ENCODE results near the gene AP1G1.

The AP1G1 gene

DNA sequence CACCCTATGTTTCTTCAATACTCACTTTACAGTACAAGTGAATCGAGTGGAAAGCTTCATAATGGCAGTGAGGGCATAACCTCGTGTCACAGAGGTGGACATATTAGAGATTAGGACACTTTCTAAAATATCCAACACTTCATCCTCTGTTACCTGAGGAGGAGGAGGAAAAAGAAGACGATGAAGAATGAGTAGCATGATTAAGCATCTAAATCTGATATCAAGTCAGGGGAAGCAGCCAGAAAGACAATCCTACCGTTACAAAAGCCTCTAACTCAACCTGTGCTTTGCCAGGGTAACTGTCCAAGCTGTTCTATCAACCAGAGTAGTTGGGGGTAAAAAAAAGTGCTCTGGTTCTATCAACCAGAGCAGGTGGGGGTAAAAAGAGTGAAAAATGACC, 60.4 kb downstream of the AP1G1 start:
- DNase-seq, result no peak

DNA sequence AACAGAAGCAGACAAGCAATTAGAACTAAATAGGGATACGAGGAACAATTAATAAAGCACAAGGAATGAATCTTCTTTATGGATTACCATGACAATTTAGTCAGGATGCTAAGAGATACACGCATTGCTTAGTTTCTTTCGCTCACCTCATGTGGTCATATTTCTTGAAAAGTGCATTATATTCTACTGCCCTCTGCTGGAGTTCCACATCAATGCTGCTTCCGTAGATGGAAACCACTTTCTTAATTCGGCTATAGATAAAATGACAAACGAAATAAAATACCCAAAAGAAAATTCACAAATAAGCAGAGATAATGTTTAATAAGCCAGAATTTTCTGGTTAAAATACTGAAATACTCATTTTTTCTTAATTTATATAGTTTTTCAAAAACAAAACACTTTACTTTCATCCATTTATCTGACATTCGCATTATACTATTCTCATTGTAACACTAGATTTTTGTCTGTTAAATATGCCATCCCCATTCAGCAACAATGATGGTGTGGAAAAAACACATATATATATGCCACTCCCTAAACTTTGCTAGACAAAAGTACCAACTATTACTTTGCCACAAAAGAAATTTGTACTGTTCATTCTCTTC, 62.1 kb downstream of the AP1G1 start:
- DNase-seq, result peak; percentile 26

DNA sequence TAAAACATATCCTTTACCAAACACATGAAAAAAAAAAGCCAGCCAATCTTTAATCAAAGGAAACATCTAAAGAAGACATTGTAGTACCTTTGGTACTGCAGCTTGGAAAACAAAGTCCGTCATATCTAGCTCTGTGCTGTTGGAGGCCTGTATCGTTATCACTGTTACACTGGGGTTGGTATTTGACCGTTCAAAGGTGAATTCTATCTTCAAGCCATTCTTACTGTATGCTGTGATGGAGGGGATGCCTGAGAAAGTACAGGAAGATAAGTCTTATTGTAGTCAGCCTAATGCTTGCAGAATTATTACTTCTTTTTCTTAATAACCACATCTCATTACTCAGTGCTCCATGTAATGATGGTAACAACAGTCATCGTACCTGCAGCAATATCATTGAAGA, 69.8 kb downstream of the AP1G1 start:
- DNase-seq, result no peak

DNA sequence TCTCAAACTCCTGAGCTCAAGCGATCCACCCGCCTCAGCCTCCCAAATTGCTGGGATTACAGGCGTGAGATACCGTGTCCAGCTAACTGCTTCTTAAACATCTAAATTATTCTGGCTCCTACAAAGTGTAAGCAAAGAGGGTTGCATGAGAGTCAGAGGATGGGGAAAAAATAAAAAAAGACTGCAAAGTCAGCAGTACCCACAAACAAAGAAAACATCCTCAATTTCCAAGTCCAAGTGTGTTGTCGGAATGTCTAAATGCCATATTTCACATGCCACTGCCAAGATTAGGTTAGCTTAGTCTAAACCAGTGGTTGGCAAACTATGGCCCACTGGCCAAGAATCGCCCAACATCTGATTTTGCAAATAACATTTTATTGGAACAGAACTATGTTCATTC, 71.1 kb downstream of the AP1G1 start:
- no peak for DNase-seq

DNA sequence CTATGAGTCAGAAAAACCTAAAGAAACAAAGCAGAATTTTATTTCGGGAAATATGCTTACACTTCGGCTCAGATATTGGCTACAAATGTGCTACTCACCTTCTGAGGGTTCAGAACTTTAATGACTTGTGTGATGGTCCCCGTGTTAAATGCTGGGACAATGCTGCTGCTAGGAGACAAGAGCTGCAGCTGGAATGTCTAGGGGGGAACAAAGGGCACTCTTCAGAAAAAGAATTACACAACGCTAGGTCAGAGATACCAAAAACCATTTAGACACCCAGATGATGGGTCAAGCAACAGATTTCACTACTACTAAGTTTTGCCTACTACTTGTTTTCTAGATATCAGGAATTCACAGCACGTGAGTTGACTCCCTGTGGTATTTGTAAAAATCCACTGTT, 74.1 kb downstream of the AP1G1 start:
- no peak for DNase-seq

DNA sequence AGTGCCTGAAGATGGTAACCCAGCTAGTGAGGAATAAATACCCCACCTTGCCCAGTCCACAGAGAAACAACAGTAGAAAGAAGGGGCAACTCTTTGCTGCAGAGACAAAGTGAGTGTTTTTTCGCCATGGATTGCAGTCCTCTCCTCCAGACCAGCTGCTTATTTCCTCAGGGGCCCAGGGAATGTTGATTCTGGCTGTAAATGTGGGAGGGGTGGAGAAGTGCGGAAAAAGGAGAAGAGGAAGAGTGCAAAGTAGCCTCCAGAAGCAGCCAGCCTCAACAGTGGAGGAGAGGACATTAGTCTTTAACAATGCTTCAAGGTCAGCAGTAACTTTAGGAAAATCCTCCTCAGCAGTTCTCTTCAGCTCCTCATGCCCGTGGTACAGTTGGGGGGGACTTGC, 76.0 kb downstream of the AP1G1 start:
- no peak for DNase-seq

DNA sequence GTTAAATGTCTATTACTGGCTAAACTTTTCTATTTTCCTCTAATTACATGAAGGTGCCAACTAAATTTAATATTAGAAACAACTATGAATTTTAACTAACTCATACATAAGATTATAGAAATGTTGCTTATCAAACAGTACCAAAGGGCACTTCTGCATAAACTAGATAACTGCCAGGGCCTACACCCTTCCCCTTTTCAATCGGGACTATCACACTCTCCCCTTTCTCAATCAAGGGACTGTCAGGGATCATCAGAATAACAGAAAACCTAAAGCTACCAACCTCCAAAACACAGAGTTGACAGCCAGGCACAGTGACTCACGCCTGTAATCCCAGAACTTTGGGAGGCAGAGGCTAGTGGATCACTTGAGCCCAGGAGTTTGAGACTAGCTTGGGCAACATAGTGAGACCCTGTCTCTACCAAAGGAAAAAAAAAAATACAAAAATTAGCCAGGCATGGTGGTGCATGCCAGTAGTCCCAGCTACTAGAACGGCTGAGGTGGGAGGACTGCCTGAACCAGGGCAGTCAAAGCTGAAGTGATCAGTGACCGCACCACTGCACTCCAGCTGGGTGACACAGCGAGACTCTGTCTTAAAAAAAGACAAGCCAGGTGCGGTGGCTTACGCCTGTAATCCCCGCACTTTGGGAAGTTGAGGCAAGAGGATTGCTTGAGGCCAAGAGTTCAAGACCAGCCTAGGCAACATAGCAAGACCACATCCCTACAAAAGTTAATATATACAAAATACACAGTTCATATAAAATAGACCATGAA, 80.9 kb downstream of the AP1G1 start:
- no peak for DNase-seq

DNA sequence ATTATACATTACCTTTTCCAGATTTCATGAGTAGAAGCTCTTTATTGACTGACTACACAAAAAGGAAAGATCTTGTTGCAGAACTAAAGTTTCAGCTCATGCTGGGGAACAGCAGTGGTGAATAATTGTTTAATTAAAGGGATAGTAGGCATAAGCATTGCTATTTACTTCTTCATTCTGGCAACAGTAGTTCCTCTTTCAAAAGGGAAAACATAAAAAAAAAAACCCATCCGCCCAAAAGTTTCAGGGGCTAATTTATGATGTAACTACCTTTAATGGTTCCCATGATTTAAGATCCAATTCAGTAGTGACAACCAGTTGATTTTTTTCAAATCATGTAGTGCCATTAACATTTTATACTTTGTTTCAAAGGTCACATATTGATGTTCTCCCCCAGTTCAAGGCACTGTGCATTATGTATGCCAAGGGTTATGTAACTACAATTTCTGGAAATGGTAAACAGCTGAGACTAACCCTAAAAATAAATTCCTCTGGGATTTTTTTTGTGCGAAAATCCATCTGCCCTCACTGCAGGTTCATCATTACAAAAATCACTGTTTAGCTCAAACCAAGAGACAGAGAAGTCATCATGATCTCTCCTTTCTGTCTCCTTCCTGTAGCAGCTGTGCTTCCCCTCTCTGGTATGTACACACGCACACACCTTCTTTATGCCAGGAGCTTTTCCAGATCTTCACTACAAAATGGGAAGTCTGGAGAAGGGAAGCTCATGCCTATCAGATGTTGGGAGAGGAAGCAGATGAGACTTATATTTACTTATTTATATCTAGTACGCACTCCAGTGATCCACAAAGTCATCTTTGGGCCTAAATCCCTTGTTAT, 81.9 kb downstream of the AP1G1 start:
- no peak for DNase-seq

DNA sequence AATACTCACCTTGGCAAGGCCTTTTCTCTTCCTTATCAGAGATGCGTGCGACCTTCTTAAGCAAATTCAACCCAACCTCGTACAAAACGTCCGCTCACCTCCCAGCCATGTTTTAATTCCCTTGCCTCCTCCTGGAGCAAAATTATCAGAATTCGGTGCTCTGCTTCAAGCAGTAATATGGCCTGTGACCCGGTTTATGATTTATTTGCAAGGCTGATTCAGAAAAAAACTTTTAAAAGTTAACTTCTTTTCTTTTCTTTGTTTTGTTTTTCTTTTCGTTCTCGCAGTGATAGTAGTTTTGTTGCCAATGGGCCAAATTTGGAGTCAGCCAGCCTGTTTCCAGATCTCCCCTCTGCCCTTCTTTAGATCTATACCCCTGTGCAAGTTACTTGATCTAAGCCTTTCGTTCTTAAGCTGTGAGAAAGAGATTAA, 84.3 kb downstream of the AP1G1 start, which contains the start of gene PHLPP2:
Gene PHLPP2, minus strand, starts transcription at position 382 of the 432 bp plus-strand sequence. CDS start 9,906 bp downstream, outside the sequence.
- DNase-seq, result no peak

DNA sequence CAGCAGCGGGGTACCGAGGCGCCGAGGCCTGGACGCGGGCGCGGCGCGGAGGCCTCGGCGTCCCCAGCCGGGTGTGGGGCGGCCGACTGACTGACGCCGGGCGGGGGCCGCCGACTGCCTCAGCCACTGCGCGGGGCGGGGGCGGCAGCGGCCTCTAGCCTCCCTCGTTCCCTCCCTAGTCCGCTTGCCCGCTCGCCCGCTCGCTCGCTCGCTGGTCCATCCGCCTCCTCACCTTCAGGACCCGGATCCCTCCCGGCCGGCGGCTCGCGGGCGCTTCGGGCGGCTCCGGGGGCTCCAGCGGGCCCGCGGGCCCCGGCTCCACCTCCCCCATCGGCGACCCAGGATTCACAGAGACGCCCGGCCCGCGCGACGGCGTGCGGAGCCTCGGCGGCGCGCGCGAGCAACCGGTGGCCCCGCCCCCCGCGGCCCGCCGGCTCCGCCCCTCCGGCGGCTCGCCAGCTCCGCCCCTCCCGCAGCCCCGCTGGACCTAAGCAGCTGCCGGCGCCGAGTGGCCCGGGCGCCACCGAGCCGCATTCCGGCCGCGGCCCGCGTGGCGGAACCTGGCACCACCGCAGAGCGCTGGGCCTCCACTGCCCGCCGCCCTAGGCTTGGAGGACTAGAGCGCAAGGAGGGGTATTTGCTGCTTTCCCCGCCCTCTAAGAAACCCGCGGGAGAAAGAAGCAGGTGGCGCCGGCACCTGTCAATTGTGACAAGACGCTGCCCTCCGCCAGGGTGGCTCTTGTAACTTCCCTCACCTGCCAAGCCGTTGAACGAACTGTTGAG, 84.9 kb downstream of the AP1G1 start:
- peak; percentile 64 for DNase-seq

DNA sequence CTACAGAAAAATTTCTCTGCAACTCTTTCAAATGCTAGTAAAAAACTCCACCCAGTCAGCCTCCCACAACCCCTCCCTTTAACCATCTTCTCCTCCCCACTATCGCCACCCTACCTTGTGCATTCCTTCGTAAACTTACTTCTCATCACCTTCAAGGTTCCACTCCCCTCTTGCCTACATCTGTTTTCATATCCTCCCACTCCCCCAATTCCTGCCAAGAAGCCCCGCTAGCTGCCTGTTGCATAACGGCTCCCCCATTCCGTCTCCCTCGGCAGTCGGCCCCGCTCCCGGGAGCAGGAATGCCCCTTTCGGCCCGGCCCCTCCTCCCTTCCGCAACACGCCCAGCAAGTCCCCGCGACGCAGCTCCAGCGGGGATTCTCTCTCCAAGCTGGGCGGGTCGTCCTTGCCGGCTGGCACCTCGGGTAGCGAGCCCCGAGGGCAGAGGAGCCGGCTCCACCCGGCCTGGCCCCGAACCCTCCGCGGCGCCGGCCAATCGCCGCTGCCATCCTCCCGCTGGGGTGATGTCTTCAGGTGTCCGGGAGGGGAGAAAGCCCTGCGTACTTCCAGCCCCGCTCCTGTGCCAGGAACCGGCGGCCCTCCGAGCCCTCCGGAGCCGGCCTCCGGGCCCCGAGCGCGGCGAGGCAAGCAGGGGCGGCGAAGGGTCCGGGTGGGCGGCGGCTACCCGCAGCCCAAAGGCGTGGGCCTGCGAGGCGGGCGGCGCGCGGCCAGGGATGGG, 85.7 kb downstream of the AP1G1 start:
- peak; percentile 55 for DNase-seq

DNA sequence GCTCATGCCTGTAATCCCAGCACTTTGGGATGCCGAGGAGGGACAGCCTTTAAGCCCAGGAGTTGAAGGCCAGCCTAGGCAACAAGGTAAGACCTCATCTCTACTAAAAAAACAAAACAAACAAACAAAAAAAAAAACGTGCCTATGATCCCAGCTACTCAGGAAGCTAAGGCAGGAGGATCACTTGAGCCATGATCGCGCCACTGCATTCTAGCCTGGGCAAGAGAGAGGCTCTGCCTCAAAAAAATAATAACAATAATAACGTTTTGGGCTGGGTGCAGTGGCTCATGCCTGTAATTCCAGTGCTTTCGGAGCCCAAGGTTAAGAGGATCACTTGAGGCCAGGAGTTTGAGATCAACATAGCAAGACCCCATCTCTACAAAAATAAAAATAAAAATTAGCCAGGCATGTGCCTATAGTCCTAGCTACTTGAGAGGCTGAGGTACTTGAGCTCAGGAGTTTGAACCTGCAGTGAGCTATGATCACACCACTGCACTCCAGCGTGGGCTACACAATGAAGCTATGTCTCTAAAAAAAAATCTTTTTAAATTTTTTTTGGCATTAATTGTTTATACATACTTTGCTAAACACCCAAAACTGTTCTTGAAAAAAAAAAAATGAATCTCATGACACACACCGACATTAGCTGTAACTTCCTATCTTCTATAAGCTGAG, 87.4 kb downstream of the AP1G1 start:
- DNase-seq, result no peak

DNA sequence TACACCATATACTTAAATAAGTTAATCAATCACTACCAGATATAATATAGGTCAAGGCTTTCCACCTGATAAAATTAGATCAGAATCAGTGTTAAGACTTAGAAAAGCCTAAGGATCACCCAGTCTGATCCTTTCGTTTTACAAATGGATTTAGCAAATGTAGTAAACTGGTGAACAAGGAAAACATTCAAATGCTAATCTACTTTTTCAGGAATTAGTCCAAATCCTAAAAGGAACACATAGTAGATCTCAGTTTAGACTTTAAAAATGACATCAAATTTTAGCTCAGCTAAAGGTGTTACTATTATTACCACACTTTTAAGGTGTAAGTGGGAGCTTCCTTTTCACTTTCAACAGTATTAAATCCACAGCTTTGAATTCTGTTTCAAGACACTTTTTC, 96.1 kb downstream of the AP1G1 start:
- no peak for DNase-seq

DNA sequence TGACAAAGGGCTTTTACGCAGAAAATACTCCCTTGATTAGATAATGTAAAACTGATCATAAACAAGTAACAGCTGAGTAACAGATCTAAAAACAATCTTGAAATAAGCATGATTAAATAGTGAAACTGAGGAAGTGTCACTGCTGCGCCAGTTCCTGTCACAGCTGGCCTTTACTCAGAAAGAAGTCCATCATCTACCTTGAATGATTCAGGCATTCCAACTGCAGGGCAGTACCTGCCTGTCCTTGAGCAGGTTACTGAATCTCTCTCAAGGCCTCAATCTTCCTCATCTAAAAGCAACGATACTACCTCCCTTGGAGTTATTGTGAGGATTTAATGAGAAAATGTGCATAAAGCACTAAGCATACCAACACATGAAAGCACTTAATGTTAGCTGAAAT, 96.8 kb downstream of the AP1G1 start:
- no peak for DNase-seq

DNA sequence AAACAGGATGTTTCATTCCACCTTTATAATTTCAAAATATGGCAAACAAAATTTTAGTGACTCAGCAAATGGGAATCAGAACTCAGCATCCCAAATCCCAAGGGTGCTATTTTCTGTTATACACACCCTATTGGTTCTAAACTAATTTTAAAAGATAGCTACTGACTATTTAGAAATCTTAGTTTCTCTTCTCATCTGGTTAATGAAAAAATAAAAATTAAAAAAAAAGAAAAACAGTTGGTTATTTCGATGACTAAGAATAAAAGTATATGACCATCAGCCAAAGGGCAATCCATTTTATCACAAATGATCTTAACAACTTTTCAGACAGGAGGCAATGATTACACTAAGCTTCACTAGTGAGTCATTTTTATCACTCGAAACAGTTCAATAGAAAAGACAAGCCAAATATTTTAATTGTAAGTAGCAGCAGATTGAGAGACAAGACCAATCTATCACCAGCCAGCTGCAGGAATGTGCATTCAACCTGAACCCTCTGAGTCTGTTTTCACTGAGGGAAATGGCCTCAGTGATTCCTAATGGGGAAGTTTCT, 99.3 kb downstream of the AP1G1 start:
- DNase-seq, result peak; percentile 56

DNA sequence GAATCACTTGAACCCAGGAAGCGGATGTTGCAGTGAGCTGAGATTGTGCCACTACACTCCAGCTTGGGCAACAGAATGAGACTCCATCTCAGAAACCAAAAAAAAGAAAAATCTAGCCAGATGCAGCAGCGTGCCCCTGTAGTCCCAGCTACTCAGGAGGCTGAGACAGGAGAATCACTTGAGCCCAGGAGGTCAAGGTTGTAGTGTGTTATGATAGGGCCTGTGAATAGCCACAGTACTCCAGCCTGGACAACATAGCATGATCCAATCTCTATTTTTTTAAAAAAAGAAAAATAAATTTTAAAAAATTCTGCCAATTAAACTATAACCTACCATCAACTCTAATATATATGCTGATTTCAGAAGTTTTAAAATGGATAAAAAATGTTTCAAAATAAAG, 99.9 kb downstream of the AP1G1 start:
- no peak for DNase-seq

DNA sequence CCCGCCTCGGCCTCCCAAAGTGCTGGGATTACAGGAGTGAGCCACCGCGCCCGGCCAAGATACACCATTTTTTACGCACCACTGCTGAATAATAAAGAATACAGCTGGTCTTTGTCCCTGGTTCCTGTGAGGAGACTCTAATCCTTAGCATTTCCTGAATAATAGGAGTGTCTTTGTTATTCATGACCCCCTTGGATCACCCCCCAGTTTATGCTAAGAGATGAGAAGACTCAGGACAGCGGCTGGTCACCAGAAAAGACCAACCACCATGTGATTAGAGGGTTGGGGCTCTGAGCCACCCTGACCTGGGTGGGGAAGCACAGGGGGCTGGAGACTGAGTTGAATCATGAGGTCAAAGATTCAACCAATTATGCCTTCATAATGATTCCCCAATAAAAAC, 101.4 kb downstream of the AP1G1 start:
- no peak for DNase-seq

DNA sequence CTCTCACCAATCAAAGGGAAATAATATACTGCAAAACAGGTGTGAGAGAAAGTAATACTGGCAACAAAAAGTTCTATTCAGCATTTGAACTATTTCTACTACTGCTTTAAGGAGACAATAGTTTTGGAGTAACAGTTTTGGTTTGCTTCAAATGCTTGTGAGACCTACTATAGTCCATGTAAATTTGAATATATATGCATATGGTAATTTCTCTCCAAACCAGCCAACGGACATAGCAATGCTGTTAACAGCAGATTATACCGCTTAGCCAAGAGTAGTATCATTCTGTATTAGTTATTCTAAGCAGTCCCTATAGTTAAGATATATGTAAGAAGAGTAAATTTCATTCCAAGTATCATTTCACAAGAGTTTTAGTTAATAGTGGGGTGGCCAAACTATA, 102.6 kb downstream of the AP1G1 start:
- DNase-seq, result no peak

DNA sequence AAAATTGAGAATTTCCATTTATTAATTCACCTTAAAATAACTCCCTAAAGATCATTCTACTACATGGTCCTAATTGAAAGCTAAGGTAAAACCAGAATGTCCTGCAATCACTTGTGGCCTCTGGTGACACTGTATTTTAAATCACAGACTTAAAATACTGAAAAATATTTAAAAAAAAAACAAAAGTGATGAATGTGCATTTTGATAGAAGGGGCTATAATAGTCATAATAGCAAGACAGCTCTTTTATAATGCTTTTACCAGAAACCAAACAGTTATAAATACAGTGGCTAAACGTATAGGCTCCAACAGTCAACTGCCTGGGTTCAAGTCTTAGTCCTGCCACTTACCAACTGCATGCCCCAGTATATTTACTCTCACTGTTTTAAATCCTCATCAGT, 105.3 kb downstream of the AP1G1 start:
- DNase-seq, result no peak

DNA sequence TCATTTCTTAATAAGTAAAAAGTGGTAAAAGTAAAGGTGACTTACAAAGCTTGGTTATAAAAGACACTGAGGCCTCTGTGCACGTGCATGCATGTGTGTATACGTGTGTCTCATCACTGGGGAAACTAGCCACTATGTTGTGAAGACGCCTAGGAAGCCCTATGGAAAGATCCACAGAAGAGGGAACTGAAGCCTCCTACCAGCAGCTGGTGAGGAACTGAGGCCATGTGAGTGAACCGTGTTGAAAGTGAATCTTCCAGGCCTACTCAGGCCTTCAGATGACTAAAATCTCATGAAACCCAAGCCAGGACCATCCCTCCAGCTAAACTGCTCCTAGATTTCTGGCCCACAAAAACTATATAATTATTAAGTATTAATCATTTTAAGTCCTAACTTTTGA, 107.8 kb downstream of the AP1G1 start:
- DNase-seq, result no peak

DNA sequence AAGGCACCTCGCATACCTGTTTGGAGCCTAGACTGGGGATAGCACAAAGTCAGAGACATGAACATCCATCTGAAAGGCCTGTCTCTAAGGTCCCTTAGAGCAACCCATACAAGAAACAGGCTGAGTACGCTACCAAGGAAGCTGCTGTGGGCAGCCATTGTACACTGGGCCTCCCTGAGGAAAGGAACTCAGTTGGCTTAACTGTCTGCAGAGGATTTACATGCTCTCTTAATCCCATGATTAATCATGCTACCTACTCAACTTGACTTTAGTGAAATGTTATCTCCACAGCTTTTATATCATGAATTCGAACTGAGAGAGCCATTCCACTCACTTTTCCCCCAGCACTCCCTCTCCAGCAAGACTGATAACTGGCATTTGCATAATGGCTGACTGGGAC, 110.1 kb downstream of the AP1G1 start:
- no peak for DNase-seq

Measured in HCEC 1CT (cell line).